ENCODE results near the gene C7. TPM values are rescaled to one million over a fixed set of nuclear protein-coding genes. Genes with fewer than 3 reads are reported as not detected.
"Not testable (repeated sequence)": the region's sequence is repeated elsewhere in the genome, so short reads cannot be mapped to it uniquely, and the experiment has no call there.

C7 gene
- total RNA-seq, 1 experiment from 2014 or later = 0.87 TPM

DNA sequence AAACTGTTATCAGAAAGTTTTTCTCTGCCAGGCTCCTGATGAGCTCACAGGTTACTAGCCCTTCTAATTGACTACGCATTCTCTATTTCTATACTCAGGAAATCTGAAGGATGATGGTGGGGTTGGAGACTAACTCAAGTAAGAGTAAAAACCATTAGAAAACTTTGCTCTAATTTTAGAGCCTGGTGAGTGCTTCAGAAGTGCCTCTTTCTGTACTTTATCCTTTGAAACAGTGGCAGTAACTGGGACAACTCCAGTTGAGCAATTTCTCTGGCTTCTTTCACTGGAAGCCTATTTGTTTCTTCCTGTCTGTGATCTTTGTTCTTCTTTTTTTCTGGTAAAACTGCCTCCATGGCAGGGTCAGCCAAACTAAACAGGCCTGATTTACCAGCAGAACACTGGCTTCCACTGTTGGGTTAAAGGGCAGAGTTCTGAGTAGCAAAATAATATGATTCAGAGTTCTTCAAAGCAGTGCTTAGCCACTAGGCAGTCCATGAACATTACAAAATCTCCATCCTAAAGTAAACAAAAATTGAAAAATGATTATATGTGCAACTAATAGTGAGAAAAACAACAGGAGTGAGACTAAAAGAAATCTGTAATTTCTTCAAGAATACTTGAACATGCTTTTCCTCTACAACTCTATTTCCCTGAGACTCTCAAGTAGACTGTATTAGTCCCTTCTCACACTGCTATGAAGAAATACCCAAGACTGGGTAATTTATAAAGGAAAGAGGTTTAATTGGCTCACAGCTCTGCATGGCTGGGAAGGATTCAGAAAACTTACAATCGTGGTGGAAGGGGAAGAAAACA is 82.1 kb downstream of the C7 start:
- no peak for DNase-seq
- no peaks in the 10 kb centered on the region for H3K36me3 ChIP-seq (replicated peaks; ENCODE audit: control insufficient read depth, insufficient read depth, low read length)
- no peaks in the 10 kb centered on the region for H3K27me3 ChIP-seq (ENCODE audit: control insufficient read depth, insufficient read depth, low read length)
- no peak overlapping the region for H3K4me3 ChIP-seq (ENCODE audit: insufficient read depth, low read depth, low read length)

DNA sequence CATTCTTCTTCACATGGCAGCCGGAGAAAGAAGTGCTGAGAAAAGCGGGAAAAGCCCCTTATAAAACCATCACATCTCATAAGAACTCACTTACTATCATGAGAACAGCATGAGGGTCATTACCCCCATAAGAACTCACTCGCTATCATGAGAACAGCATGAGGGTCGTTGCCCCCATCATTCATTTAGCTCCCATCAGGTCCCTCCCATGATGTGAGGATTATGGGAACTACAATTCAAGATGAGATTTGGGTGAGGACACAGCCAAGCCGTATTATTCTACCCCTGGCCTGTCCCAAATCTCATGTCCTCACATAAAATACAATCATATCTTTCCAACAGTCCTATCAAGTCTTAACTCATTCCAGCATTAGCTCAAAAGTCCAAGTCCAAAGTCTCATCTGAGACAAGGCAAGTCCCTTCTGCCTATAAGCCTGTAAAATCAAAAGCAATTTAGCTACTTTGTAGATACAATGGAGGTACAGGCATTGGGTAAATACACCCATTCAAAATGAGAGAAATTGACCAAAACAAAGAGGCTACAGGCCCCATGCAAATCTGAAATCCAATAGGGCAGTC is 82.8 kb downstream of the C7 start:
- no peak for DNase-seq
- Histone ChIP-seq H3K27me3 (ENCODE audit: control insufficient read depth, insufficient read depth, low read length) (no peaks in the 10 kb centered on the region), H3K36me3 (replicated peaks; ENCODE audit: control insufficient read depth, insufficient read depth, low read length) (no peaks in the 10 kb centered on the region), H3K4me3 (ENCODE audit: insufficient read depth, low read depth, low read length) (no peak overlapping the region)

DNA sequence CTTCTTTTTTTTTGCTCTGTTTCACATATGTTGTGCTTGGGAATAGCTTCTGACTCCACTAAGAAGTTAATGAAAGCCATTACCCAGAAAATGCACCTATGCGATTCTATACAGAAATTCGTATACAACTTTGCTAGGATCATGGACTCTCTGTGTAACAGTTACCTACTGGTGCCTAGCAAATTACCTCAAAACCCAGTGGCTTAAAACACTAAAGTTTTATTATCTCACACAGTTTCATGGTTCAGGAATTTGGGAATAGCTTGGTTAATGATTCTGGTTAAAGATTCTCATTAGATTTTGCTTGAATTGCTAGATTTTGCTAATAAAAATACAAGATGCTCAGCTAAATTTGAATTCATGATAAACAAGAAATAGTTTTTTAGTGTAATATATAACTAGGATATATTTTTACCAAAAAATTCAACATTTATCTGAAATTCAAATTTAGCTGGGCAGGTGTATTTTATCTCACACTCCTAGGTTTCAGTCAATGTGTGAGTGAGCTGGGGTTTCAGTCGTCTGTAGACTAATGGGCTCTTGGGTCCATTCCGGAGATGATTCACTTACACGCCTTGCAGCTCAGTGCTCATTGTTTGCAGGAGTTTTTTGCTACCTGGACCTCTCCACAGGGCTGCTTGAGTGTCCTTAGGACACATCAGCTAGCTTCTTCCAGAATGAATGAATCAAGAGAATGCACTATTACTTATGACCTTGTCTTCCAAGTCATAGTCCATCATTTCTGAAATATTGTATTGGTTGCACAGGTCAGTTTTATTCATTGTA is 86.7 kb downstream of the C7 start:
- DNase-seq = no peak
- H3K27me3 ChIP-seq (ENCODE audit: control insufficient read depth, insufficient read depth, low read length) = no peaks in the 10 kb centered on the region
- H3K36me3 ChIP-seq (replicated peaks; ENCODE audit: control insufficient read depth, insufficient read depth, low read length) = no peaks in the 10 kb centered on the region
- no peak overlapping the region for H3K4me3 ChIP-seq (ENCODE audit: insufficient read depth, low read depth, low read length)

DNA sequence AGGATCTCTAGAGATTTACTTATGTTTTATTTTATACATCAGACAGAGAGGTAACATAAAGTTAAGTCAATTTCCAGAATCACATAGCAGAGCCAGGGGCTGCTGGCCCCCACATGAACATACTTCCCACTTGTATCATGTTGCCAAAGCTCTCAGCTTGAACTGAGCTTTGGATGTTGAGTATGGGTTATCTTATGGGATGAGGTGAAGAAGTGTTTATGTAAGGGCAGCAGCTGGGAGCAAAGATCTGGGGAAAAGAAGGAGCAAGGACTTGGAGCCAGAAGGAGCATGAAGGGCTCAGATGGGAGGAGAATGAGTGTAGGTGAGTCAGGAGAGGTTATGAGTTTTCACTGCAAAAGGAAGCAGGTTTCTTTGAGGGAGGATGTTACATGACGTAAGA is 89.8 kb downstream of the C7 start:
- Histone ChIP-seq H3K4me3 (ENCODE audit: insufficient read depth, low read depth, low read length) (no peak overlapping the region), H3K36me3 (replicated peaks; ENCODE audit: control insufficient read depth, insufficient read depth, low read length) (no peaks in the 10 kb centered on the region), H3K27me3 (ENCODE audit: control insufficient read depth, insufficient read depth, low read length) (no peaks in the 10 kb centered on the region)
- DNase-seq = no peak

DNA sequence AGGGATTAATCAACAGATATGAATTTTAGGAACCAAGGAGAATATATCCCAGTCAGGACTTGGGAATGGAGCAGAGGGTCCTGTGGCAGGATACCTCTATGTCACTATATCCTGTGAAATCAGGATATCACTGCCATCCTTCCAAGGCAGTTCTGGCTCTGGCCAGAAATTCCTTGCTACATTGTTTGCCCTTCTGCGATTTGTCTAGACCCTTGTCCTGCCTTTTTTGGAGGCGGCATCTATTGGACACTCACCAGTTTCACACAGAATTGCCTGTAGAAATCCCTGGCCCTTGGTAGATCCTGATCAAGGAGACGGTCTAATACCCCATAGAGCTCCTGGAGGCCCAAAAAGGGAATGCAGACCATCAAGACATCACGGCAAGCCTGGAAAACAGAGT is 90.7 kb downstream of the C7 start:
- H3K36me3 ChIP-seq (replicated peaks; ENCODE audit: control insufficient read depth, insufficient read depth, low read length) = no peaks in the 10 kb centered on the region
- H3K27me3 ChIP-seq (ENCODE audit: control insufficient read depth, insufficient read depth, low read length) = no peaks in the 10 kb centered on the region
- H3K4me3 ChIP-seq (ENCODE audit: insufficient read depth, low read depth, low read length) = no peak overlapping the region
- no peak for DNase-seq

DNA sequence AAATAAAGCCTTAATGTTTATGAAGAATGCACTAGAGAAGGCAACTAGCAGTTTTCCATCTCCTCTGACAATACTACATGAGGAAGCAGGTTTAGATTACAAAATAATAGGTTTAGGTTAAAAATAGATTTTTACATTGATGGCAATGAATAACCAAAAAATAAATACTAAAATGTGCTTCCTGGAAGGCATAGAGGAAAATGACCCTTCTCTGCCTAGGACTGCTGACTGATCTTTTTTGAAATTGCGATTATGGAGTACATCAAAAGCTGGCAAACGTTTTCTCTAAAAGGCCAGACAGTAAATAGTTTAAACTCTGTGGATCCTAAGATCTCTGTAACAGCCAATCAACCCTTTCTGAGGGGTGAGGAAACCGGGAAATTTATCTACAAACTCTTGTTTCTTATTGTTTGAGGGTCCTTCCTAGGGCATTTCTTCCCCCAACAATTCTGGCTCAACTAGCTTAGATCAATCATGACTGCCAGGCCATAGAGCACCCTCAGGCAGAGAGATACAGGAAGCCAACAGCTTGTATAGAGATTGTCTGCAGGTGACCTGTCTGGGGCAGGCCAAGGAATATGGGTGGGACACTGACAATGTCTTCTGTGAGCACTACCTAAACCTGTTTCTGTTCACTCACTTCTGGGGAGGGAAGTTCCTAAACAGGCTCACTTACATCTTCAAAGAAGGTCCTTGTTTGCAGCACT is 94.5 kb downstream of the C7 start:
- H3K27me3 ChIP-seq (ENCODE audit: control insufficient read depth, insufficient read depth, low read length) = no peaks in the 10 kb centered on the region
- no peak overlapping the region for H3K4me3 ChIP-seq (ENCODE audit: insufficient read depth, low read depth, low read length)
- H3K36me3 ChIP-seq (replicated peaks; ENCODE audit: control insufficient read depth, insufficient read depth, low read length) = no peaks in the 10 kb centered on the region
- DNase-seq = no peak

DNA sequence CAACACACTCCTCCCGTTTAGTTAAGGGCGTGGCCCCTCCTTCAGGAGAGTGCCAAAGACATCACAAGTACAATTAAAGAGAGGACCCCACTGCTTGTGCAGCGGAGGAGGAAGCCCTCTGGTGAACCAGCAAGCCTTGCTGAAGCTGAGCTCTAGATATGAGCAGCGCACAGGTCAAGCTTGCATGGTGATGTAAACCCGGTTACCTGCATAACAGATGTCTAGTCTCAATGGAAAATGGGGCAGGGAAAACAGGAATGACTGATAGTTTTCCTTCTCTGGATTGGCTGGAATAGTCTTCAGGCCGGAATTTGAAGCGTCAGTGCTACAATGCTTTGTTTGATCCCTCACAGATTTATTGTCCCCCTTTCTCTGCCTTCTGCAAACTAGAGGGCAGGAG is 95.6 kb downstream of the C7 start:
- Histone ChIP-seq H3K4me3 (ENCODE audit: insufficient read depth, low read depth, low read length) (no peak overlapping the region), H3K36me3 (replicated peaks; ENCODE audit: control insufficient read depth, insufficient read depth, low read length) (no peaks in the 10 kb centered on the region), H3K27me3 (ENCODE audit: control insufficient read depth, insufficient read depth, low read length) (no peaks in the 10 kb centered on the region)
- no peak for DNase-seq

DNA sequence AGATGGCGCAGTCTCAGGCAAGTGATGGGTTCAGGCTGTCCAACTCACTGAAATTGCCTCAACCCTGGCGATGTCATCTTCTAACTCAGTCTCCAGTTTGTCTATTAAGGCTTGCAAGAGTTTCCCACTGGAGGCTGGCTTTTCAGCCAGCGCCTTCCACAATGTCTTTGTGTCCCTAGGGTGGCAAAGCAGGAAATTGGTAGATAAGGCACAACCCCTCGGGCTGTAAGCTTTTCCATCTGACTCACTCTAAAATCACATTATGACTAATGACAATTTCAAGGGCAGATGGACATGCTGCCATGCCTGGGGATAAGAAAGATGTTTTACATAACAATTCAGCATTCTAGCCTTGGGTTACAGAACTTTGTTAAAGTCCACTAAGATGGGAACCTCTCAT is 99.9 kb downstream of the C7 start:
- H3K36me3 ChIP-seq (replicated peaks; ENCODE audit: control insufficient read depth, insufficient read depth, low read length) = no peaks in the 10 kb centered on the region
- H3K27me3 ChIP-seq (ENCODE audit: control insufficient read depth, insufficient read depth, low read length) = no peaks in the 10 kb centered on the region
- no peak overlapping the region for H3K4me3 ChIP-seq (ENCODE audit: insufficient read depth, low read depth, low read length)
- DNase-seq = no peak

DNA sequence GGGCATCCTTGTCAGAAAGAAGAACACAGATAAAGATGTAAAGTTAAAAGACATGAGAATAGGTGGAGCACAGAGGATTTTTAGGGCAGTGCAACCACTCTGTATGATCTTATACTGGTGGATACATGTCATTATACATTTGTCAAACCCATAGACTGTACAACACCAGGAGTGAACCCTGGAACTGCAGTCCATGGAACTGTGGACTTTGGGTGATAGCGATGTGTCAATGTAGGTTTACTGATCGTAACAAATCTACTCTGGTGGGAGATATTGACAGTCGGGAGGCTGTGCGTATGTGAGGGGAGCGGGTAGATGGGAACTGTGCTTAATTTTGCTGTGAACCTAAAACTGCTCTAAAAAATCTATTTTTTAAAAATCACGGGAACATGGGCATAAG is 101.3 kb downstream of the C7 start:
- no peak overlapping the region for H3K4me3 ChIP-seq (ENCODE audit: insufficient read depth, low read depth, low read length)
- no peak for DNase-seq
- no peaks in the 10 kb centered on the region for H3K36me3 ChIP-seq (replicated peaks; ENCODE audit: control insufficient read depth, insufficient read depth, low read length)
- no peaks in the 10 kb centered on the region for H3K27me3 ChIP-seq (ENCODE audit: control insufficient read depth, insufficient read depth, low read length)

DNA sequence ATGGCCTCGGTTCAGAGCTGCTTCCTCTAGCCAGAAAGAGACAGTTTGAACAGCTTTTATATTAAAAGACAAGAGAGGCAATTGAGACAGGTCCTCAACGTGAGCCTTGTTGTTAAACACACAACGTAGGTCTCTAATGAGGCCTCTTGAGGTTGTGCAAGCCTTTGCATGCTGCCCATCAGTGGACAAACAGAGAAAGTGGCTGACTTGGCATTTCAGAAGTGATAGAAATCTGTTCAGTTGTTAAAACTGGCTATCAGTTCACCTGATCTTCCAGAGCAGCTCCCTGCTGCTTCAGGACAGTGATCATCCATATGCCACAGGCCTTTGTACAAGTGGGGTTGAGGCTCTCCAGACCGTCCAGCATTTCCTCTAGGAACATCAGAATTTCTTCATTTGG is 103.0 kb downstream of the C7 start:
- DNase-seq = no peak
- H3K36me3 ChIP-seq (replicated peaks; ENCODE audit: control insufficient read depth, insufficient read depth, low read length) = no peaks in the 10 kb centered on the region

DNA sequence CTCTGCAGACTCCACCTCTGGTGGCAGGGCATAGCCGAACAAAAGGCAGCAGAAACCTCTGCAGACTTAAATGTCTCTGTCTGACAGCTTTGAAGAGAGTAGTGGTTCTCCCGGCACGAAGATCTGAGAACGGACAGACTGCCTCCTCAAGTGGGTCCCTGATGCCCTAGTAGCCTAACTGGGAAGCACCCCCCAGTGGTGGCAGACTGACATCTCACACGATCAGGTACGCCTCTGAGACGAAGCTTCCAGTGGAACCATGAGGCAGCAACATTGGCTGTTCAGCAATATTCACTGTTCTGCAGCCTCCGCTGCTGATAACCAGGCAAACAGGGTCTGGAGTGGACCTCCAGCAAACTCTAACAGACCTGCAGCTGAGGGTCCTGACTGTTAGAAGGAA is 113.3 kb downstream of the C7 start:
- H3K27me3 ChIP-seq (ENCODE audit: control insufficient read depth, insufficient read depth, low read length); H3K4me3 ChIP-seq (ENCODE audit: insufficient read depth, low read depth, low read length); H3K36me3 ChIP-seq (replicated peaks; ENCODE audit: control insufficient read depth, insufficient read depth, low read length); DNase-seq: not testable (repeated sequence)

More for the DNA sequence above, 103.0 kb downstream of the C7 start:
- no peaks in the 10 kb centered on the region for H3K27me3 ChIP-seq (ENCODE audit: control insufficient read depth, insufficient read depth, low read length)
- no peak overlapping the region for H3K4me3 ChIP-seq (ENCODE audit: insufficient read depth, low read depth, low read length)

Other genes starting within 250 kb of the C7 start
- gene PTGER4, start 229.6 kb upstream of the C7 start, total RNA-seq (2014; rRNA removed; shearing (Covaris generic)) = 0.07 and 0.31 TPM in 2 replicates
- gene TTC33, start 153.5 kb upstream of the C7 start, total RNA-seq (2014; rRNA removed; shearing (Covaris generic)) = 7.8 and 8.1 TPM in 2 replicates
- 30.2 and 46.5 TPM in 2 replicates for gene PRKAA1, start 111.1 kb upstream of the C7 start, total RNA-seq (2014; rRNA removed; shearing (Covaris generic))
- gene RPL37, start 74.3 kb upstream of the C7 start, total RNA-seq (2014; rRNA removed; shearing (Covaris generic)) = 1,413 and 1,683 TPM in 2 replicates
- 0.22 and 0.35 TPM in 2 replicates for gene CARD6, start 68.1 kb upstream of the C7 start, total RNA-seq (2014; rRNA removed; shearing (Covaris generic))
- not detected in 2 replicates for gene MROH2B, start 161.8 kb downstream of the C7 start, total RNA-seq (2014; rRNA removed; shearing (Covaris generic))